DOHH2 (cell line): ENCODE measurements around the gene UNC50.
"Not testable (repeated sequence)": the region's sequence is repeated elsewhere in the genome, so short reads cannot be mapped to it uniquely, and the experiment has no call there.

Source experiments
- H3F3A ChIP-seq: fragments of 200-600 bp; sonication (generic), shearing (Covaris generic); 2 replicates; pipeline ENCODE4 v1.6.0; 2016; ENCODE audit warnings: antibody characterized with exemption, mild to moderate bottlenecking; ENCODE audit not compliant: control insufficient read depth, insufficient read depth
- H3K27ac ChIP-seq: fragments of 200-600 bp; sonication (generic); 2 replicates; pipeline ENCODE4 v1.5.1; 2014; ENCODE audit warnings: low read depth, mild to moderate bottlenecking, low read length, moderate library complexity
- H3K27me3 ChIP-seq: fragments of 200-600 bp; sonication (generic); 2 replicates; pipeline ENCODE4 v1.6.1; 2014; ENCODE audit warnings: mild to moderate bottlenecking, low read length, mixed read lengths; ENCODE audit not compliant: control insufficient read depth
- H3K36me3 ChIP-seq: fragments of 200-600 bp; sonication (generic); 2 replicates; pipeline ENCODE4 v1.6.1; 2014; ENCODE audit warnings: mild to moderate bottlenecking, low read length, moderate library complexity, mixed read lengths; ENCODE audit not compliant: control insufficient read depth
- H3K4me1 ChIP-seq: fragments of 200-600 bp; sonication (generic); 2 replicates; pipeline ENCODE4 v1.6.1; 2014; ENCODE audit warnings: mild to moderate bottlenecking, low read length, mixed read lengths; ENCODE audit not compliant: control insufficient read depth
- H3K4me2 ChIP-seq: fragments of 200-600 bp; sonication (generic); 2 replicates; pipeline ENCODE4 v1.6.0; 2014; ENCODE audit warnings: mild to moderate bottlenecking, low read length, moderate library complexity
- H3K4me3 ChIP-seq: fragments of 200-600 bp; sonication (generic); 2 replicates; pipeline ENCODE4 v1.5.1; 2014; ENCODE audit warnings: mild to moderate bottlenecking, low read length, mixed read lengths
- H3K79me2 ChIP-seq: fragments of 200-600 bp; sonication (generic); 2 replicates; pipeline ENCODE4 v1.6.1; 2014; ENCODE audit warnings: mild to moderate bottlenecking, low read length, mixed read lengths; ENCODE audit not compliant: control insufficient read depth
- H3K9me2 ChIP-seq: fragments of 200-600 bp; sonication (generic); replicated peaks from 2 replicates; pipeline ENCODE4 v1.6.1; 2014; ENCODE audit warnings: mild to moderate bottlenecking, low read length, mixed read lengths; ENCODE audit not compliant: control insufficient read depth
- H3K9me3 ChIP-seq: fragments of 200-600 bp; sonication (generic); 2 replicates; pipeline ENCODE4 v1.6.1; 2014; ENCODE audit warnings: antibody characterized with exemption, low read length, mixed read lengths; ENCODE audit not compliant: control insufficient read depth, insufficient read depth
- H4K20me1 ChIP-seq: fragments of 200-600 bp; sonication (generic); 2 replicates; pipeline ENCODE4 v1.6.0; 2014; ENCODE audit warnings: low read depth, mild to moderate bottlenecking, antibody characterized with exemption, low read length, moderate library complexity; ENCODE audit not compliant: control insufficient read depth, insufficient read depth
- CTCF ChIP-seq: fragments of 200-600 bp; sonication (generic); IDR thresholded peaks from one replicate; pipeline ENCODE4 v1.5.1; 2014; ENCODE audit warnings: antibody characterized with exemption, mild to moderate bottlenecking, low read depth, low read length; ENCODE audit not compliant: poor library complexity, severe bottlenecking
- EZH2phosphoT487 ChIP-seq: fragments of 200-600 bp; sonication (generic); IDR thresholded peaks from 2 replicates; pipeline ENCODE4 v1.6.1; 2017; ENCODE audit warnings: borderline replicate concordance, mild to moderate bottlenecking, antibody characterized with exemption, low read length, moderate library complexity, mixed read lengths

Gene UNC50

GRCh38 chr2:98589489-98589888 lies 18.9 kb upstream of the UNC50 start:
- H4K20me1 ChIP-seq = no peaks in the 10 kb centered on the region
- H3F3A ChIP-seq = no peaks in the 10 kb centered on the region
- no peaks in the 10 kb centered on the region for H3K36me3 ChIP-seq
- TF ChIP-seq CTCF (no peak), EZH2phosphoT487 (no peak)
- H3K9me3 ChIP-seq = no peaks in the 10 kb centered on the region
- no peaks in the 10 kb centered on the region for H3K27me3 ChIP-seq
- no peaks in the 10 kb centered on the region for H3K4me1 ChIP-seq
- no peak overlapping the region for H3K4me2 ChIP-seq
- no peak overlapping the region for H3K27ac ChIP-seq
- no peaks in the 10 kb centered on the region for H3K79me2 ChIP-seq
- H3K9me2 ChIP-seq = no peaks in the 10 kb centered on the region
- no peak overlapping the region for H3K4me3 ChIP-seq

GRCh38 chr2:98592565-98592964 lies 15.8 kb upstream of the UNC50 start:
- Histone ChIP-seq H3F3A (no peaks in the 10 kb centered on the region), H3K36me3 (peaks cover 11% of the 10 kb centered on the region), H3K79me2 (no peaks in the 10 kb centered on the region), H4K20me1 (no peaks in the 10 kb centered on the region), H3K27ac (no peak overlapping the region), H3K4me3 (no peak overlapping the region), H3K27me3 (no peaks in the 10 kb centered on the region), H3K9me3 (no peaks in the 10 kb centered on the region), H3K4me1 (no peaks in the 10 kb centered on the region), H3K4me2 (no peak overlapping the region), H3K9me2 (no peaks in the 10 kb centered on the region)
- no peak for TF ChIP-seq CTCF
- no peak for TF ChIP-seq EZH2phosphoT487

GRCh38 chr2:98594665-98595064 lies 13.7 kb upstream of the UNC50 start:
- not testable (repeated sequence) for H4K20me1 ChIP-seq, H3K27ac ChIP-seq, H3F3A ChIP-seq, H3K4me2 ChIP-seq, H3K9me3 ChIP-seq, H3K4me3 ChIP-seq, H3K4me1 ChIP-seq, H3K27me3 ChIP-seq, H3K79me2 ChIP-seq, H3K9me2 ChIP-seq
- peaks cover 27% of the 10 kb centered on the region for H3K36me3 ChIP-seq

- Histone ChIP-seq H3K4me2 (no peak overlapping the region), H3K27me3 (no peaks in the 10 kb centered on the region), H3K79me2 (no peaks in the 10 kb centered on the region)
These were observed 9.5 kb upstream of the UNC50 start for GRCh38 chr2:98598781-98599428.

More at GRCh38 chr2:98598781-98599428, 9.5 kb upstream of the UNC50 start:
- Histone ChIP-seq H3F3A (no peaks in the 10 kb centered on the region), H3K9me2 (no peaks in the 10 kb centered on the region), H3K9me3 (no peaks in the 10 kb centered on the region), H3K36me3 (peaks cover 61% of the 10 kb centered on the region), H4K20me1 (no peaks in the 10 kb centered on the region), H3K27ac (no peak overlapping the region), H3K4me1 (no peaks in the 10 kb centered on the region), H3K4me3 (no peak overlapping the region)
- TF ChIP-seq EZH2phosphoT487 (no peak), CTCF (no peak)
